HG03025 (cell line): Measurements from ENCODE around the gene SON.
A peak's percentile ranks its signal among the peaks of the same experiment; 100 is the strongest.
"Not testable (repeated sequence)": the region's sequence is repeated elsewhere in the genome, so short reads cannot be mapped to it uniquely, and the experiment has no call there.

Experiments
- ATAC-seq: cut with Tn5 transposase; IDR thresholded peaks from one replicate; pipeline ENCODE4 v1.9.1; 2021; ENCODE audit warnings: mild to moderate bottlenecking, moderate library complexity; ENCODE audit not compliant: unreplicated experiment, low FRiP score

SON gene, protein sequence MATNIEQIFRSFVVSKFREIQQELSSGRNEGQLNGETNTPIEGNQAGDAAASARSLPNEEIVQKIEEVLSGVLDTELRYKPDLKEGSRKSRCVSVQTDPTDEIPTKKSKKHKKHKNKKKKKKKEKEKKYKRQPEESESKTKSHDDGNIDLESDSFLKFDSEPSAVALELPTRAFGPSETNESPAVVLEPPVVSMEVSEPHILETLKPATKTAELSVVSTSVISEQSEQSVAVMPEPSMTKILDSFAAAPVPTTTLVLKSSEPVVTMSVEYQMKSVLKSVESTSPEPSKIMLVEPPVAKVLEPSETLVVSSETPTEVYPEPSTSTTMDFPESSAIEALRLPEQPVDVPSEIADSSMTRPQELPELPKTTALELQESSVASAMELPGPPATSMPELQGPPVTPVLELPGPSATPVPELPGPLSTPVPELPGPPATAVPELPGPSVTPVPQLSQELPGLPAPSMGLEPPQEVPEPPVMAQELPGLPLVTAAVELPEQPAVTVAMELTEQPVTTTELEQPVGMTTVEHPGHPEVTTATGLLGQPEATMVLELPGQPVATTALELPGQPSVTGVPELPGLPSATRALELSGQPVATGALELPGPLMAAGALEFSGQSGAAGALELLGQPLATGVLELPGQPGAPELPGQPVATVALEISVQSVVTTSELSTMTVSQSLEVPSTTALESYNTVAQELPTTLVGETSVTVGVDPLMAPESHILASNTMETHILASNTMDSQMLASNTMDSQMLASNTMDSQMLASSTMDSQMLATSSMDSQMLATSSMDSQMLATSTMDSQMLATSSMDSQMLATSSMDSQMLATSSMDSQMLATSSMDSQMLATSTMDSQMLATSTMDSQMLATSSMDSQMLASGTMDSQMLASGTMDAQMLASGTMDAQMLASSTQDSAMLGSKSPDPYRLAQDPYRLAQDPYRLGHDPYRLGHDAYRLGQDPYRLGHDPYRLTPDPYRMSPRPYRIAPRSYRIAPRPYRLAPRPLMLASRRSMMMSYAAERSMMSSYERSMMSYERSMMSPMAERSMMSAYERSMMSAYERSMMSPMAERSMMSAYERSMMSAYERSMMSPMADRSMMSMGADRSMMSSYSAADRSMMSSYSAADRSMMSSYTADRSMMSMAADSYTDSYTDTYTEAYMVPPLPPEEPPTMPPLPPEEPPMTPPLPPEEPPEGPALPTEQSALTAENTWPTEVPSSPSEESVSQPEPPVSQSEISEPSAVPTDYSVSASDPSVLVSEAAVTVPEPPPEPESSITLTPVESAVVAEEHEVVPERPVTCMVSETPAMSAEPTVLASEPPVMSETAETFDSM (N-terminal part only)

DNA sequence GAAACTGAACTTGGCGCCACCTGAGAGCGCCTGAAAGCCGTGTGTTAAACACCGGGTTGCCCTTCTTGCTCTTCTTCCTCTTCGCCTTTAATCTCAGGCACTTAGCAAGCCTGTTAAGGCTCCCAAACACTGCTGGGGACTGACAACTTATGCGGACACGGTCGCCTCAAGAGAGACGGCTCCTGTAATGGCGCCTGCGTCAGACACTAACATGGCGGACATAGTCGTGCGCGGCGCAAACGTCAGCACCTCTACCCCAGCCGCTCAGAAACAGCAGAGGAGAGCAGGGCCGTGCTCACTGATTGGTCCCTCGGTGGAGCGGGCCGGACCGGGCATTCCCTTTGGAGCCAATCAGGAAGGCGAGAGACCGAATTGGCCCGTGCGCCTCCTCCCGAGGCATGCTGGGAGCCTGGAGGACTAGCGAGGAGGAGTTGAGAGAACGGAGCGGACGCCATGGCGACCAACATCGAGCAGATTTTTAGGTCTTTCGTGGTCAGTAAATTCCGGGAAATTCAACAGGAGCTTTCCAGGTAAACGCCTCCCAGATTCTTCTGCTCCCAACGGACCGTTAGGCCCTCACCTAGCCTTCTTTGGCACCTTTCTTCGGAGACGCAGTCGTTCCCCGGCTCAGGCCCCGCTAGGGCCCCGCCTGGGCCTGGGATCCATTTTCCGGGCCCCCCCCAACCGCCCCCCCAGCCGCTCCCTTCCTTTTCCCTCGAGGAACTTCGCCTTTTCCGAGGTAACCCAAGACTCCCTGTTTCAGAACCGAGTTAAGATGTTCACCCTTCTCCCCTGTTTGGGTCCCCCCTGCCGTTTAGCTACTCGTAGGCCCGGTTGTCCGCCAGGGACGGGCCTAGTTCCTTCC lies at the start of gene SON:
Gene SON (plus strand): TSS at position 399 of the 865 bp plus-strand sequence. CDS start 55 bp downstream, at position 454.
- peak; percentile 94 for ATAC-seq

DNA sequence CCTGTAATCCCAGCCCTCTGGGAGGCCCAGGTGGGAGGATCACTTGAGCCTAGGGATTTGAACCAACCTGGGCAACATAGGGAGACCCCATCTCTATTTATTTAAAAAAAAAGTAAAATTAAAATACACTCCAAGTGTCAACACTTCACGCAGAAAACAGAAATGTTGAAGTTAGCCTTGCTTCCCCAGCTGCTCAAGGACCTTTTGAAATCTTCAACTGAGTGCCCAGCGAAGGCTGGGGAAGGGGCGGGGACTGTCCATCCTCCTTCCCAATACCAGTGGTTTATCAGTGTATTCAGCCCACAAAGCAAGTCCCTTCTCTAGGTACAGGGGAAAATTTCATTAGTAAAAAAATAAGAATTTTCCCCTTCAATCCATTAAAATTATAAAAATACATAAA lies 49.1 kb upstream of the SON start:
- no peak for ATAC-seq

DNA sequence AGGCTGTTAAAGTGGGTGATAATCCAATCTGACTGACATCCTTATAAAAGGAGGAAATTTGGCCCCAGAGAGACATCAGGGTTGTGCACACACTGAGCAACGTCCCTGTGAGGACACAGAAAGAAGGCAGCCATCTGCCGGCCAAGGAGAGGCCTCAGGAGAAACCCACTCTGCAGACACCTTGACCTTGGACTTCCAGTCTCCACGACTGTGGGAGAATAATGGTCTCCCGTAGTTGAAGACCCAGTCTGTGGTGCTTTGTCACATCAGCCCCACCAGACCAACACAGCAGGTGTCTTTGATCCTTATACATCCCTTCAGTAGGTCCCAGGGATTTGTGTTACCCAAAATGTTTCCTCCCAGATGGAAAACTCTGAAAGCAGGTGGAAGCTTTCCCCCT lies 47.1 kb upstream of the SON start:
- no peak for ATAC-seq

DNA sequence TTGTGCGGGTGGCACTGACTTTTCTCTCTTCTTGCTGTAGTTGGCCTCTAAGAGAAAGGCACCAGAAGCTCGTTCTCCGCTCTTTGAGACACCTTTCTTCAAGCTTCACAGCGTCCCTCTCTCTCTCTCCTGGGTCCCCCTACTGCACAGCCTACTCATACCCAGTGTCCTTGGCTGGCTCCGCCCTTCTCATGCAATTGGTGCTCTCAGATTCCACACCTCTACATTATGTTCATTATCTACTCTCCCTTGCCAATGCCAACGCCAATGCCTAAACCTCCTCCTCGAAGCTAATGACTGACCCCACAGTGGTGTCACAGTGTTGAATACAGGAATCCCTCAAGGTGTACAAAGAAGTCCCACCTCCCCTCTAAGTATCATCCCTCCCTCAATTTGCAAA lies 46.5 kb upstream of the SON start:
- ATAC-seq = no peak

DNA sequence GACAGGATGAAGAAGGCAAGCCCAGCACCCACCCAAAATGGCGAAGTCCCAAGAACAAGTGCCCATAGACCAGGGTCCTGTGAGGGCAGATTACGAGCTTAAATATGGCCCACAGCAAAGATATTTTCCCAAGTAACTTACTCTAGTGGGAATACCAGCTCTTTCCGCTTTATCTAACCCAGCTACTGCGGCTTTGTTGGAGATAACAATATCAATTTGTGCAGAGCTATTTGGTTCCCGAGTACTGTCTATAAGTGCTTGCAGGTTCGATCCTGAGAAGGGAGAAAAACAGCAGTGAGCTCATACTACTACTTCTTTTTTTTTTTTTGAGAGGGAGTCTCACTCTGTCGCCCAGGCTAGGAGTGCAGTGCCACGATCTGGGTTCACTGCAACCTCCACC lies 37.0 kb upstream of the SON start:
- no peak for ATAC-seq

DNA sequence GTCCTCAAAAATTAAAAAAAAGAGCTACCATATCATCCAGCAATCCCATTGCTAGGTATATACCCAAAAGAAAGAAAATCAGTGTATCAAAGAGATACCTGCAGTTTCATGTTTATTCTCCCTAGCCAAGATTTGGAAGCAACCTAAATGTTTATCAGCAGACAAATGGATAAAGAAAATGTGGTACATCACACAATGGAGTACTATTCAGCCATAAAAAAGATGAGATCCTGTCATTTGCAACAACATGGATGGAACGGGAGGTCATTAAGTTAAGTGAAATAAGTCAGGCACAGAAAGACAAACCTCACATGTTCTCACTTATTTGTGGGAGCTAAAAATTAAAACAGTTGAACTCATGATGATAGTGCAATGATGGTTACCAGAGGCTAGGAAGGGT lies 35.8 kb upstream of the SON start:
- ATAC-seq = not testable (repeated sequence)

DNA sequence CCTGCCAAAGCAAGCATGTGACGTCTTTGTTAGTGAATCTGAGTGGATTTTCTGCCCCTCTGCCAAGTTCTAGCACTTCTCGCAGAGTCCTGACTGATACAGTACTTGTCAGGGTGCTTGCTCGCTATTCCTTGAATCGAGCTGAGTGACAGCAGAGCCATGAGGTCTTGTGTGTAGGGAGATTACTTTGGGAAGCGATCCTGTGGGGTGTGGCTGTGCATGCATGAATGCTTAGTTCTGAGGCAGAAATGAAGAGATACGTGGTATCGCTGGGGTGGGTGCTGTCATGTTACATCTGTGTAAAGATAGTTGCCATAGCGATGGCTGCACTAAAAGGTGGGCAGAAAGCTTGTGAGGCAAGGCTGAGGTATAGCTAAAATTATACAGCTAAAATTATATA lies 32.0 kb upstream of the SON start:
- no peak for ATAC-seq

DNA sequence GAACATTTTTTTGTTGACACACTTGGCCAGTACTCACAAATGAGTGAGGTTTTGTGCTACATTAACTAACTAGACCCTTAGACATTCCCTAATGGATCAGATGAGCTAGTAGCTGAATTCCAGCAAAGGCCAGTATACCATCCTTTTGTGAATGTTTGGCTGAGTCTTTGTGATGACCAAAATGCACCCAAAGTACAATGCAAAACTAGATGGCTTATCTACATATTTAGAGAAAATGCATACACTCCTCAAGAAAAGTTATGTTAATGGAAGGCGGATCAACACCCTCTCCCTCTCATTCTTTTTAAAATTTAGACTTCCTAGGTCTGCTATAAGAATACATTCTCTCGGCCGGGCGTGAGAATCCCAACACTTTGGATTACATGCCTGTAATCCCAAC lies 31.2 kb upstream of the SON start:
- no peak for ATAC-seq

DNA sequence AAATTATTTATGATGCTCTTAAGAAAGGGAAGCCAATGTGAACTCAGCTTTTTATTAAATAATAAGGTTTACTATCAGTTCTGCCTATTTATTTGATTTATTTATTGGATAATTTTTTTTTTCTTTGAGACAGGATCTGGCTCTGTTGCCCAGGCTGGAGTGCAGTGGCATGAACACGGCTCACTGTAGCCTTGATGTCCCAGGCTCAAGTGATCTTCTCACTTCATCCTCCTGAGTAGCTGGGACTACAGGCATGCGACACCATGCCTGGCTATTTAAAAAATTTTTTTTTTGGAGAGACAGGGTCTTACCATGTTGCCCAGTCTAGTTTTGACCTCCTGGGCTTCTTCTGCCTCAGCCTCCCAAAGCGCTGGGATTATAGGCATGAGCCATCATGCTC lies 30.4 kb upstream of the SON start:
- no peak for ATAC-seq

DNA sequence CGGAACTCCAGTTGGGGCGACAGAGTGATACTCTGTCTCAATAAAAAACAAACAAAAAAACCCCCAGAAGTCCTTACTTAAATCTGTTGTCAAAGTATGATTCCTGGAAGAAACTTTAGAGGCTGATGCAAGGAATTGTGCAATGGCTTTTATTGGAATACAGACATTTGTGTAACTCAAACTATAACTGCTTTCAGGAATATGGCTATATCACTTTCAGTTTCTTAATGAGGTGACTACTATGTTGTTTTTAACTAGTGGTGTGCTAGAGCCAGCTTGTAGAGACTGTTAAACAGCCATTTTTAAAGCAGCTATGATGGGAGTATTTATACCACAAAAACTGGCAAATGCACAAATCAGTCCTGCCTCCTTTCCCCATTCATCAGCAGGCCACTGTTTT lies 28.6 kb upstream of the SON start:
- no peak for ATAC-seq

DNA sequence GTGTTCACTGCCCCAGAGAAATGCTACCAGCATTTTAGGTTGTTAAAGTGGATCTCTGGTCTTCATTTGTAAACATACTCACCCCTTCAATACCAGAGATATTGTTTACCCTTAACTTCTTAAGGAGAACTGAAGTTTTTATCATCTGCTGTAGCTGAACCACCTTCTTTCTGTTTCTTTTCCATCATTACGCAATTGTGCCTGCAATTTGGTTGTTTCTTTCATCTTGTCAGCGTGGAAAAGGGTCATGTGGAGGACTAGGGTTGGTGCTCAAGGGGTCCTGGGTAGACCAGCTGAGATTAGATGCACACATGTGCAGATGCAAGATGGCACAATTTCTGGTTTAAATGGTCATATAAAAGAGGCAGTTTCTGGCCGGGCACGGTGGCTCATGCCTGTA lies 23.9 kb upstream of the SON start:
- ATAC-seq = no peak

DNA sequence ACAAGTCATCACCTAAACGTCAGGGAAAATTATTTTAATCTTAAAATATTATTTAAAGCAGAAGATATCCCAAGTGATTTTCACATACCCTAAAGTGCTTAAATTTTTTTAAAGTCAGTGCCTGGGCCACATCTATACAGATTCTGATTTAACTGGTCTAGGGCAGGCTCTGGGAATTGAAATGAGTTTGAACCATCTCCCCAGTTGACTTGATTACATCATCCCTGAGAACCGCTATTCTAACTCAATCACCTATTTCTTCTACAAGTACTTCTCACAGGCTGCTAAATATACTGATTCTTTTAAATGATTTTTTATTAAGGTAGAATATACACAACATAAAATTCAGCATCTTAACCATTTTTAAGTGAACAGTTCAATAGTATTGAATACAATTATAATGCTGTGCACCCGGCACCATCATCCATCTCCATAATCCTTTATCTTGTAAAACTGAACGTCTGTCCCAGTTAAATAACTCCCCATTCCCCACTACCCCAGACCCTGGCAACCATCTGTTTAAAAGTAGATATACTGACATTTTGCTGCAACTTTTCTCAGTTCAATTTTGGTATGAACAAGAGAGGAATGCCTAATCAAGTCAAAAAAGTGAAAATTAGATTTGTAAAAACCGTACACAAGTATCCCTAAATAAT lies 20.4 kb upstream of the SON start:
- ATAC-seq = no peak

DNA sequence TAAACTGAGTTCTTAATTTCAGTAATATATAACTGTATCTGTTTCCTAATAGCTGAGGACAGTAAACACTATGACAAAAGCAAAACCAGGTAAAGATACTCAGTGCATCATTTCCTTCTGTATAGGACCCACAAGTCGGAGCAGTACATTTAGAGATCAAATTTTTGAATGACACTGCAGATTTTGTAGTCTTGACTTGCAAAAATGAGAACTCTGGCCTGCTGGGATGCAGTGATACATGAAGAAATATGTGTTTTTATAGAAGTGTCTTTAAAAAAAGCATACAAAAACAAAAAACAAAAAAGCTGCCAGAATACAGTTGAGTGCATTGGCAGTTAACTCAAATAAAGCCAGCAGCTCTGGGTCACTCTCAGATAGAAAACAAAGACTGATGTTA lies 19.9 kb upstream of the SON start:
- ATAC-seq = no peak

DNA sequence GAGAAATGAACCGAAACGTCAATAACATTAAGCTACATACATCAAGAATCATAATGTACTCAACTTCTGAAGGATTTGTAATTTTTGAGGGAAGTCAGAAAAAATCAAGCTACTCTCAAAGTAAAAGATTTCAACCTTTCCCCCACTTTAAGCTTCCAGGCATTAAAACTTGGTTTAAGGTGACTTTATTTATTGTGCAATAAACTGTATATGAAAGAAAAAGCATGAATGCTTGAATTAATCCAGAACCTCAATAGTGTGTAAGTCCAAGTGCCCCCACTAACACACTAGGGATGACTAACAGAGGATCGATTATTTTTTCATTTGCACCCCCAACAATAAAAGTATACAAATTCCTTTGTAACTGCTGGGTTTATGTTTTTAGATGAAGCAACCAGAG lies 11.8 kb upstream of the SON start:
- ATAC-seq = no peak

DNA sequence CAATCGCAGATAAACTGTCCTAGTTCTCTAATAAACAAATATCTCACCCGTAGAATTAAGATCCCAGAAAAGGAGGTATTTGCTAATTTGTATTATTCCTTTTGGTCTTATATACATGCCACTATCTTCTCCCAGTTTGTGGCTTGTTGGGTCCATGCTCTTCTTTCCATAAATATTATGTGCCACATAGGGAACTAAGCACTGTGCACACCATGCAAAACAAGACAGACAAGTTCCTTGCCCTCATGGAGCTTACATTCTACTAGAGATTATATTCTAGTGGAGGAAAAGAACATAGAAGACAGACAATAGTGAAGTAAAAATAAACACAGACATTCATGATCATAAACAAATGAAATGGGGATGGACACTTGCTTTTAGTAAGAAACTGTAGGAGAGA lies 5.6 kb upstream of the SON start:
- ATAC-seq = no peak

DNA sequence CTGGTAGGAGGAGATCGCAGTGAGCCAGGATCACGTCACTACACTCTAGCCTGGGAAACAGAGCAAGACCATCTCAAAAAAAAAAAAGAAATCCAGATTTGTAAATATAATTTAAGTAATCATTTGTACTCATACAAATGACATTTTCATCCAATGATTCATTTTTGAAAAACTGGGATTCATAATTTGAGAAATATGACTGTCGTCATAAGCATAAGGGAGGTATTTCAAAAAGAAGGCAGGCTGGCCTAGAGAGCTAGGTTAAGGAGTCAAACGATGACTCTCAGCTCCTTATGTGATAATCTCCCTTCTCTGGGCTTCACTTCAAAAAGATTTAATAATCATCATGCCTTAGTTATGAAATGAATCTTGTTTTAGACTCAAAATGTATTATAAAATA lies 3.2 kb upstream of the SON start:
- no peak for ATAC-seq

DNA sequence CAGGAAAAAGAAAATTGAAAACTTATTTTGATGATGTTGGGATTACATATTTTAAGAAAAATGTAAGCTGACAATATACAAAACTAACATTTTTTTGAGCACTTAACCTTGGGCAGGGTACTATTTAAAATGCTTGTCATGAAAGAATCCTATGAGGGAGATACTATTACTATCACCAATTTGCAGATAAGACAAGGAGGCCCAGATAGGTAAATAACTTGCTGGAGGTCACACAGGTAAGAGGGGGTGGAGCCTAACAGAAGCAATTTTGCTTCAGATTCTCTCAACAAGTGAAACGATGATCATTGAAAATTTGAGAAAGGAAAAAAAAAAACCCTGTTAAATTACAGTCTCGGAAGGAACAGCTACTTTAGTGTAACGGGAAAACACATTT lies 2.1 kb upstream of the SON start:
- ATAC-seq = no peak

DNA sequence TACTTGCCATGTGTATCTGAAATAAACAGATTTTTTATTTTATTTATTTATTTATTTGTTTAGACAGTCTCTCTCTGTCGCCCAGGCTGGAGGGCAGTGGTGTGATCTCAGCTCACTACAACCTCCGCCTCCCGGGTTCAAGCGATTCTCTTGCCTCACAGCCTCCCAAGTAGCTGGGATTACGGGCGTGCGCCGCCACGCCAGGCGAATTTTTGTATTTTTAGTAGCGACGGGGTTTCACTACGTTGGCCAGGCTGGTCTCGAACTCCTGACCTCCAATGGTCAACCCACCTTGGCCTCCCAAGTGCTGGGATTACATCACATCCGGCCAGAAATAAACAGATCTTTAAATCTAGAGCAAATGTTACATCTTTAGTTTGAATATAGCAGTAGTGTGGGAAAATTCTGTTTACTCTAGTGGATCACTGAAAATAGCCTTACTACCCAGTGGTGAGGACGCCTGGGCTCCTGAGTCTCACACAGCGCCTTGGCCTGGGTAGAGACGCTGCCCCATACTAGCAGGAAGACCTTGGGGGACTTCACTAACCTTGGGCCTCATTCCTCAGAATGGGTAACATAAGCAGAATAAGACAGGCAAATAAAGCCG lies 1.6 kb upstream of the SON start:
- ATAC-seq = no peak
